BLaER1 (cell line): ENCODE data around the gene SRP14.

Experiments used
- H3K27ac ChIP-seq: shearing (Covaris generic); formaldehyde crosslinking; 2 replicates; pipeline ENCODE4 v1.8.1; 2022
- H3K27me3 ChIP-seq: shearing (Covaris generic); formaldehyde crosslinking; 2 replicates; pipeline ENCODE4 v1.8.1; 2022
- H3K36me3 ChIP-seq: shearing (Covaris generic); formaldehyde crosslinking; 2 replicates; pipeline ENCODE4 v1.8.1; 2022
- H3K4me1 ChIP-seq: shearing (Covaris generic); formaldehyde crosslinking; 2 replicates; pipeline ENCODE4 v1.8.1; 2022
- H3K4me2 ChIP-seq: shearing (Covaris generic); formaldehyde crosslinking; 2 replicates; pipeline ENCODE4 v1.8.1; 2022
- H3K4me3 ChIP-seq: shearing (Covaris generic); formaldehyde crosslinking; 2 replicates; pipeline ENCODE4 v1.8.1; 2022
- H3K9ac ChIP-seq: shearing (Covaris generic); formaldehyde crosslinking; 2 replicates; pipeline ENCODE4 v1.8.1; 2022
- H3K9me3 ChIP-seq: shearing (Covaris generic); formaldehyde crosslinking; 2 replicates; pipeline ENCODE4 v1.8.1; 2022
- H4K20me1 ChIP-seq: shearing (Covaris generic); formaldehyde crosslinking; 2 replicates; pipeline ENCODE4 v1.8.1; 2022
- Cebpa-rat ChIP-seq: shearing (Covaris generic); IDR thresholded peaks from 2 replicates; pipeline ENCODE4 v1.8.1; 2022

Gene SRP14

GRCh38 chr15:40010686-40011085, 28.3 kb downstream of the SRP14 start:
- H4K20me1 ChIP-seq: no peaks in the 10 kb centered on the region
- peaks cover 32% of the 10 kb centered on the region for H3K9me3 ChIP-seq
- H3K36me3 ChIP-seq: peaks cover 93% of the 10 kb centered on the region
- H3K9ac ChIP-seq: no peak overlapping the region
- no peak for TF ChIP-seq Cebpa-rat
- no peaks in the 10 kb centered on the region for H3K27me3 ChIP-seq
- no peak overlapping the region for H3K27ac ChIP-seq
- H3K4me2 ChIP-seq: no peak overlapping the region
- no peaks in the 10 kb centered on the region for H3K4me1 ChIP-seq
- no peak overlapping the region for H3K4me3 ChIP-seq

- no peak for TF ChIP-seq Cebpa-rat
- H3K4me1 ChIP-seq: no peaks in the 10 kb centered on the region
- H3K4me2 ChIP-seq: no peak overlapping the region
- no peaks in the 10 kb centered on the region for H4K20me1 ChIP-seq
- H3K27me3 ChIP-seq: no peaks in the 10 kb centered on the region
- H3K9me3 ChIP-seq: peaks cover 7% of the 10 kb centered on the region
- H3K27ac ChIP-seq: no peak overlapping the region
- no peak overlapping the region for H3K4me3 ChIP-seq
- H3K36me3 ChIP-seq: peaks cover 92% of the 10 kb centered on the region
- H3K9ac ChIP-seq: no peak overlapping the region
These were observed 30.8 kb downstream of the SRP14 start for GRCh38 chr15:40008061-40008765.

- no peak overlapping the region for H3K4me2 ChIP-seq
- H3K36me3 ChIP-seq: peaks cover 88% of the 10 kb centered on the region
- no peak for TF ChIP-seq Cebpa-rat
- H4K20me1 ChIP-seq: no peaks in the 10 kb centered on the region
- no peaks in the 10 kb centered on the region for H3K27me3 ChIP-seq
- H3K4me3 ChIP-seq: no peak overlapping the region
- H3K9ac ChIP-seq: no peak overlapping the region
- no peak overlapping the region for H3K27ac ChIP-seq
- H3K4me1 ChIP-seq: no peaks in the 10 kb centered on the region
- H3K9me3 ChIP-seq: no peaks in the 10 kb centered on the region
These were observed 32.3 kb downstream of the SRP14 start for GRCh38 chr15:40006646-40007045.

GRCh38 chr15:40006003-40006402, 33.0 kb downstream of the SRP14 start:
- no peak overlapping the region for H3K9ac ChIP-seq
- peaks cover 88% of the 10 kb centered on the region for H3K36me3 ChIP-seq
- H3K27me3 ChIP-seq: no peaks in the 10 kb centered on the region
- H3K4me3 ChIP-seq: no peak overlapping the region
- no peaks in the 10 kb centered on the region for H4K20me1 ChIP-seq
- no peaks in the 10 kb centered on the region for H3K9me3 ChIP-seq
- no peak for TF ChIP-seq Cebpa-rat
- no peak overlapping the region for H3K27ac ChIP-seq
- H3K4me1 ChIP-seq: no peaks in the 10 kb centered on the region
- H3K4me2 ChIP-seq: no peak overlapping the region

- no peak for TF ChIP-seq Cebpa-rat
- H4K20me1 ChIP-seq: no peaks in the 10 kb centered on the region
- H3K27me3 ChIP-seq: no peaks in the 10 kb centered on the region
- H3K27ac ChIP-seq: no peak overlapping the region
- H3K36me3 ChIP-seq: peaks cover 78% of the 10 kb centered on the region
- H3K4me2 ChIP-seq: no peak overlapping the region
- no peaks in the 10 kb centered on the region for H3K4me1 ChIP-seq
- no peaks in the 10 kb centered on the region for H3K9me3 ChIP-seq
- H3K4me3 ChIP-seq: no peak overlapping the region
- H3K9ac ChIP-seq: no peak overlapping the region
These were observed 35.7 kb downstream of the SRP14 start for GRCh38 chr15:40003116-40003916.

- Histone ChIP-seq H3K4me2 (no peak overlapping the region), H3K9me3 (no peaks in the 10 kb centered on the region)
- no peak for TF ChIP-seq Cebpa-rat
These were observed 36.7 kb downstream of the SRP14 start for GRCh38 chr15:40002295-40002694.

DNA sequence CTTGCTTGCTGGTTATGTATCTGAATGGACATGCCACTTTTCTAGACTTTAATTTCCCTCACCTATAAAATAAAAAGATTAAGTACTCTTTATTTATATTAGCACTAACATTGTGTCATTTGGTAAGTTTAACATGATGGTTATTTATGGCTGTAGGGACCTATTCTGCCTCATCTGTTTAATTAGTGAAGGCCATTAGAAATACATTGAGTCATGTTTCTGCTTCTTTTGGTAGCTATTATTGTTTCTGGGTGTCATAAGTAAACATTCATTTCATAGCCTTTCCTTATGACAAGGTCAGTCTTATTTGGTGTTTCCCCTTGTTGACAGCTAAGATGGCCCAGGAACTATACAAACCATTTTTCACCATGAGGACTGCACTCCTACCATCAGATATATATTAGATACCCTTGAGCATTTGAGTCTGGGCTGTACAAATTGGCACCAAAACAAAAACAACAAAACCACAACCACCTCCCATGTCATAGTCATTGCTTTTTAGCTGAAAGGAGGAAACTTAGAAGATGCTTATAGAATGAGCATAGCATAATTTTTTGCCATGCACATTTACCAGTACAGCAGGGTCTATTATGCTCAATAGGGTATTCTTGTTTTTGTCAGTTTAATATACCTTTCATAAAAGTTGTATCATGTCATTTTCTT, 39.3 kb downstream of the SRP14 start:
- Histone ChIP-seq H3K27me3 (no peaks in the 10 kb centered on the region), H3K27ac (no peak overlapping the region), H4K20me1 (no peaks in the 10 kb centered on the region), H3K4me2 (no peak overlapping the region), H3K4me3 (no peak overlapping the region), H3K9me3 (no peaks in the 10 kb centered on the region), H3K9ac (no peak overlapping the region), H3K4me1 (no peaks in the 10 kb centered on the region), H3K36me3 (peaks cover 72% of the 10 kb centered on the region)
- no peak for TF ChIP-seq Cebpa-rat

More at GRCh38 chr15:40002295-40002694, 36.7 kb downstream of the SRP14 start:
- H3K4me3 ChIP-seq: no peak overlapping the region
- no peaks in the 10 kb centered on the region for H3K4me1 ChIP-seq
- no peaks in the 10 kb centered on the region for H3K27me3 ChIP-seq
- H3K9ac ChIP-seq: no peak overlapping the region
- H3K36me3 ChIP-seq: peaks cover 73% of the 10 kb centered on the region
- no peak overlapping the region for H3K27ac ChIP-seq
- H4K20me1 ChIP-seq: no peaks in the 10 kb centered on the region

GRCh38 chr15:39998511-39999077, 40.4 kb downstream of the SRP14 start:
- no peaks in the 10 kb centered on the region for H3K27me3 ChIP-seq
- no peaks in the 10 kb centered on the region for H3K9me3 ChIP-seq
- no peak overlapping the region for H3K4me2 ChIP-seq
- H3K36me3 ChIP-seq: peaks cover 73% of the 10 kb centered on the region
- no peak overlapping the region for H3K4me3 ChIP-seq
- no peak for TF ChIP-seq Cebpa-rat
- no peak overlapping the region for H3K27ac ChIP-seq
- no peak overlapping the region for H3K9ac ChIP-seq
- no peaks in the 10 kb centered on the region for H3K4me1 ChIP-seq
- H4K20me1 ChIP-seq: no peaks in the 10 kb centered on the region

- Histone ChIP-seq H3K4me3 (no peak overlapping the region), H3K4me2 (no peak overlapping the region), H4K20me1 (no peaks in the 10 kb centered on the region), H3K4me1 (no peaks in the 10 kb centered on the region), H3K27me3 (no peaks in the 10 kb centered on the region), H3K27ac (no peak overlapping the region), H3K9ac (no peak overlapping the region), H3K9me3 (no peaks in the 10 kb centered on the region), H3K36me3 (peaks cover 74% of the 10 kb centered on the region)
- TF ChIP-seq Cebpa-rat: no peak
These were observed 41.3 kb downstream of the SRP14 start for GRCh38 chr15:39997639-39998038.
